ENCODE data around the gene IL11RA.

GRCh38 chr9:34663303-34663605 lies 11.3 kb downstream of the IL11RA start:
- no peak for TF ChIP-seq CTCF (IDR thresholded peaks at IDR 0.05 in 2 of 3, conservative IDR thresholded peaks at IDR 0.05 in 1 of 3; ENCODE audit: control insufficient read depth in 2 of 3, extremely low read depth in 1 of 3, insufficient read depth in 1 of 3, low read depth in 3 of 3, low read length in 3 of 3)
- TF ChIP-seq MXI1 (IDR thresholded peaks at IDR 0.05; ENCODE audit: low read depth, low read length): no peak
- no peak for TF ChIP-seq ZBTB4 (CRISPR knock-in tag; IDR thresholded peaks at IDR 0.05)
- no peak for TF ChIP-seq SMAD1 (IDR thresholded peaks at IDR 0.05; ENCODE audit: low read depth, partially characterized antibody)
- TF ChIP-seq REST (IDR thresholded peaks at IDR 0.05; ENCODE audit: low read depth, low read length): no peak
- TF ChIP-seq ATF3 (IDR thresholded peaks at IDR 0.05; ENCODE audit: borderline replicate concordance, extremely low read depth, low read depth, low read length): no peak
- TF ChIP-seq ZNF274 (IDR thresholded peaks at IDR 0.05; ENCODE audit: insufficient read depth, insufficient read length): no peak
- TF ChIP-seq SUPT20H (IDR thresholded peaks at IDR 0.05; ENCODE audit: borderline replicate concordance, control insufficient read depth, low read depth, low read length): no peak
- TF ChIP-seq ZBTB40 (IDR thresholded peaks at IDR 0.05; ENCODE audit: borderline replicate concordance): no peak
